Right lobe of liver (tissue), 6 donors: Measurements from ENCODE around the gene AIF1. TPM values are rescaled to one million over a fixed set of nuclear protein-coding genes. Genes with fewer than 3 reads are reported as not detected.

Experiments
- ATAC-seq, 4 donors: fragments of 200-7000 bp; cut with Tn5 transposase; one replicate each; pipeline ENCODE4 v1.9.1; 2020; ENCODE audit warnings: mild to moderate bottlenecking in 4 of 4, moderate library complexity in 4 of 4
- DNase-seq, 3 donors: peaks; one replicate each; pipeline ENCODE4 v3.0.0-alpha.2; 2020
- H3K27ac ChIP-seq, 3 donors: fragments of 200-600 bp; one replicate each; pipeline ENCODE4 v1.8.0; 2022
- H3K27me3 ChIP-seq, 2 donors: fragments of 200-600 bp; one replicate each; pipeline ENCODE4 v1.8.0; 2022
- H3K36me3 ChIP-seq, 4 donors: fragments of 200-600 bp; sonication (generic) in 1 of 4; one replicate each; pipeline versions ENCODE4 v1.5.1 to v1.8.0; 2017 to 2022; ENCODE audit warnings: control low read depth in 1 of 4
- H3K4me1 ChIP-seq, 4 donors: fragments of 200-600 bp; sonication (generic) in 1 of 4; one replicate each; pipeline versions ENCODE4 v1.5.1 to v1.8.0; 2017 to 2022; ENCODE audit warnings: control low read depth in 1 of 4
- H3K4me3 ChIP-seq, 3 donors: fragments of 200-600 bp; one replicate each; pipeline ENCODE4 v1.8.0; 2022
- H3K9me3 ChIP-seq, 4 donors: fragments of 200-600 bp; sonication (generic) in 1 of 4; one replicate each; pipeline versions ENCODE4 v1.5.1 to v1.8.0; 2017 to 2022; ENCODE audit warnings: control low read depth in 1 of 4
- POLR2A ChIP-seq: fragments of 450-650 bp; IDR thresholded peaks from one replicate; pipeline ENCODE4 v1.6.1; 2017; ENCODE audit warnings: antibody characterized with exemption, mild to moderate bottlenecking
- WGBS: methylation state at CpG from one replicate; pipeline ENCODE4 v1.1.6; 2018; ENCODE audit warnings: low coverage, low lambda C conversion rate; ENCODE audit not compliant: insufficient coverage; ENCODE audit errors: missing lambda C conversion rate; 5-methylcytosine and 5-hydroxymethylcytosine counted together
- intact Hi-C, 2 donors: fragments of 100-400 bp; cut with DNase I; formaldehyde crosslinking; loops; one replicate each; pipeline versions ENCODE4 v1.11.2 to v1.14.1; 2022
- total RNA-seq, 6 experiments: library from RNA; depleted of rRNA in 2 of 6; stranded (reverse); fragments of >200 nt in 2 of 6; fragmentation: NEBNext Ultra II Directional in 3 of 6; extraction: Animal tissue kit (Norgen Biotek cat#: 25700) in 3 of 6; gene quantifications; one replicate each; pipeline versions ENCODE4 v1.1.0 to v1.2.4, GENCODE V29; 2016 to 2023
- TF ChIP-seq, protein P1 (sequence below), 4 donors: fragments of 200-600 bp in 3 of 4; fragments of 450-650 bp in 1 of 4; IDR thresholded peaks; one replicate each; pipeline versions ENCODE4 v1.5.1 to v1.8.0; 2016 to 2022; ENCODE audit warnings: antibody characterized with exemption in 4 of 4, mild to moderate bottlenecking in 2 of 4
- donor health status: DM: no; HTN: yes; CAD: no.
- donor health status: DM: no; HTN: no; CAD: no.
- donor health status: DM: no; HTN: no; CAD: no.
- donor health status: DM: no; HTN: yes; CAD: no.
- donor health status: DM: no; HTN: yes; CAD: no.

The AIF1 gene
- total RNA-seq, 6 experiments from 2014 or later = 6.7 to 28.5 (median 13.0) TPM

DNA sequence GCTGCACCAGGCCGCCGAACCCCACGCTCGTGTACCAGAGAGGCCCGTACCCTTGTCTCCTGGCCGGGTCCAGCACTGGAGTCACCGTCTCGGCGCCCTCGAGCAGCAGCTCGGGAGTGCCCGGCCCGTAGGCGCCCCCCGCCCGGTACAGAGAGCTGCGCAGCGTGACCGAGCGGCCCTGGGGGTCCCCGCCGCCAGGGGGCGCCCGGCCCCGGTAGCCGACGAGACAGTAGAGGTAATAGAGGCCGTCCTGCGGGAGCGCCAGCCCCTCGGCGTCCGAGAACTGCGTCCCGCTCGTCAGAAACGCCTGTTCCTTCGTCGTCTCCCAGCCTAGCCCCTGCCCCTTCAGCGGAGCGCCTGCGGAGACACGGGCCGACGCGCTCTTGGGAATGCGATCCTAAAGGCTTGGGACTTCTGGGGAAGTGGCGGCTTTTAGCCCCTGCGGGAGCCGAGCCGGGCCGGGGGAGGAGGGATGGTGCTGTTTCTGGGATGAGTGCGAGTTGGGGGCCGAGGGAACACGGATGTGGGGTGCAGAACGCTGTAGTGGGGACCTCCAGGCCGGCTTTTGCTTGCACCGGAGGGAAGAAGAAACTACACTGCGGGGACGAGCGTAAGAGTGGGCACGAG lies 34.1 kb upstream of the AIF1 start:
- Histone ChIP-seq H3K4me3 (peak overlapping the region; percentile 66 to 76 (median 68)), H3K27ac (peak overlapping the region; percentile 58 to 85 (median 76)), H3K4me1 (no peaks in the 10 kb centered on the region), H3K27me3 (no peaks in the 10 kb centered on the region), H3K36me3 (no peaks in the 10 kb centered on the region), H3K9me3 (no peaks in the 10 kb centered on the region)
- WGBS = 0% methylated on average over 3 of the region's 62 CpGs
- intact Hi-C loops = no loop called here
- ATAC-seq = peak; percentile 95 to 96 (median 96)
- peak; percentile 89 to 92 (median 90) for DNase-seq
- TF ChIP-seq, protein P1, sequence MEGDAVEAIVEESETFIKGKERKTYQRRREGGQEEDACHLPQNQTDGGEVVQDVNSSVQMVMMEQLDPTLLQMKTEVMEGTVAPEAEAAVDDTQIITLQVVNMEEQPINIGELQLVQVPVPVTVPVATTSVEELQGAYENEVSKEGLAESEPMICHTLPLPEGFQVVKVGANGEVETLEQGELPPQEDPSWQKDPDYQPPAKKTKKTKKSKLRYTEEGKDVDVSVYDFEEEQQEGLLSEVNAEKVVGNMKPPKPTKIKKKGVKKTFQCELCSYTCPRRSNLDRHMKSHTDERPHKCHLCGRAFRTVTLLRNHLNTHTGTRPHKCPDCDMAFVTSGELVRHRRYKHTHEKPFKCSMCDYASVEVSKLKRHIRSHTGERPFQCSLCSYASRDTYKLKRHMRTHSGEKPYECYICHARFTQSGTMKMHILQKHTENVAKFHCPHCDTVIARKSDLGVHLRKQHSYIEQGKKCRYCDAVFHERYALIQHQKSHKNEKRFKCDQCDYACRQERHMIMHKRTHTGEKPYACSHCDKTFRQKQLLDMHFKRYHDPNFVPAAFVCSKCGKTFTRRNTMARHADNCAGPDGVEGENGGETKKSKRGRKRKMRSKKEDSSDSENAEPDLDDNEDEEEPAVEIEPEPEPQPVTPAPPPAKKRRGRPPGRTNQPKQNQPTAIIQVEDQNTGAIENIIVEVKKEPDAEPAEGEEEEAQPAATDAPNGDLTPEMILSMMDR (IDR thresholded peaks at IDR 0.05) = peak; percentile 96 to 100 (median 98)
- no peak for TF ChIP-seq POLR2A

- DNase-seq = peak in 2 of 3 donors; percentile 51 to 62
- TF ChIP-seq, protein P1 (IDR thresholded peaks at IDR 0.05) = no peak
- no peak for TF ChIP-seq POLR2A
- Histone ChIP-seq H3K27me3 (no peaks in the 10 kb centered on the region), H3K4me3 (peak overlapping the region; percentile 66 to 76 (median 68)), H3K36me3 (no peaks in the 10 kb centered on the region), H3K9me3 (no peaks in the 10 kb centered on the region), H3K27ac (peak overlapping the region; percentile 58 to 85 (median 76)), H3K4me1 (no peaks in the 10 kb centered on the region)
- WGBS = 28% methylated on average over 5 of the region's 21 CpGs
- ATAC-seq = peak; percentile 33 to 48 (median 45)
- intact Hi-C loops = no loop called here
Observed at GRCh38 chr6:31581434-31582229, 33.4 kb upstream of the AIF1 start.

GRCh38 chr6:31582230-31582643 lies 32.8 kb upstream of the AIF1 start, which contains the start of gene LTB:
TSS of gene LTB (minus strand) at chr6:31582424. CDS start at chr6:31582417, 7 bp downstream.
- peak within 1 kb of the TSS; percentile 58 to 85 (median 76) for H3K27ac ChIP-seq

DNA sequence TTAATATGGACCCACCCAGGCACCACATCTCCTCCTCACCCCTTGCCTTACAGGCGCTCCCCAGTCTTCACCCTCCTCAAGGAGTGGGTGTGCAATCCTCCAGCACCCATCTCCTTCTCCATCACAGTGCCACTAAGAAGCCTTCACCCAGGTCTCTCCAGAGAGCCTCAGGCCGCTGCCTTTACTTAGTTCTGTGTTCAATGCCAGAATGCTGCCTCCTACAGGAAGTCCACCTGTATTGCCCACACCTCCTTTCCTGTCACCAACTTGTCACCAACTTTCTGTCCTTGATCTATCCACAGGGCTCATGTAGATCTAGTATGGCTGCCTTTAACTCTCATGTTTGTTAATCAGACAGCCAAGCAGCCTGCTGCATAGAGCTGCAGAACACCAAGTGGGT lies 29.5 kb upstream of the AIF1 start:
- Histone ChIP-seq H3K4me3 (no peak overlapping the region), H3K9me3 (no peaks in the 10 kb centered on the region), H3K27ac (no peak overlapping the region), H3K4me1 (no peaks in the 10 kb centered on the region), H3K27me3 (no peaks in the 10 kb centered on the region), H3K36me3 (no peaks in the 10 kb centered on the region)
- intact Hi-C loops = no loop called here
- DNase-seq = no peak
- no peak for ATAC-seq
- no peak for TF ChIP-seq POLR2A
- TF ChIP-seq, protein P1 (IDR thresholded peaks at IDR 0.05) = peak; percentile 13 to 27 (median 22)
- WGBS = 38% methylated on average over 2 of the region's 2 CpGs

More at GRCh38 chr6:31582230-31582643, 32.8 kb upstream of the AIF1 start, which contains the start of gene LTB:
- Histone ChIP-seq H3K4me3 (peak within 1 kb of the TSS; percentile 66 to 76 (median 68)), H3K4me1 (no peaks in the 10 kb centered on the region), H3K9me3 (no peaks in the 10 kb centered on the region), H3K27me3 (no peaks in the 10 kb centered on the region), H3K36me3 (no peaks in the 10 kb centered on the region)
- ATAC-seq (no peak), DNase-seq (peak in 2 of 3 donors; percentile 45 to 68)
- TF ChIP-seq, protein P1 (IDR thresholded peaks at IDR 0.05) = no peak
- no peak for TF ChIP-seq POLR2A
- 20% methylated on average over 1 of the region's 3 CpGs for WGBS
- intact Hi-C loops = no loop called here
